Psoas muscle (tissue), 8 donors: ENCODE measurements around the gene SYCP2L. TPM values are rescaled to one million over a fixed set of nuclear protein-coding genes. Genes with fewer than 3 reads are reported as not detected.

Source experiments
- ATAC-seq, 4 donors: fragments of 200-7000 bp; cut with Tn5 transposase; one replicate each; pipeline ENCODE4 v1.9.1; 2020; ENCODE audit warnings: moderate library complexity in 3 of 4, mild to moderate bottlenecking in 2 of 4
- DNase-seq, 2 donors: peaks; one replicate each; pipeline ENCODE4 v3.0.0-alpha.2; 2020
- H3K27ac ChIP-seq: fragments of 200-600 bp; one replicate; pipeline ENCODE4 v1.8.0; 2022
- H3K27me3 ChIP-seq, 3 donors: fragments of 200-600 bp in 1 of 3; one replicate each; pipeline versions ENCODE4 v1.6.1 to v1.8.0; 2013 to 2022; ENCODE audit warnings: low read length in 2 of 3, mild to moderate bottlenecking in 2 of 3, moderate library complexity in 1 of 3; ENCODE audit not compliant: insufficient read depth in 3 of 3
- H3K36me3 ChIP-seq, 2 donors: fragments of 200-600 bp in 1 of 2; one replicate each; pipeline versions ENCODE4 v1.6.1 to v1.8.0; 2013 to 2022; ENCODE audit warnings: low read depth in 1 of 2, mild to moderate bottlenecking in 1 of 2, moderate library complexity in 1 of 2; ENCODE audit not compliant: insufficient read depth in 1 of 2
- H3K4me1 ChIP-seq: fragments of 200-600 bp; one replicate; pipeline ENCODE4 v1.8.0; 2022
- H3K4me3 ChIP-seq: fragments of 200-600 bp; one replicate; pipeline ENCODE4 v1.8.0; 2022; ENCODE audit warnings: mild to moderate bottlenecking
- H3K9me3 ChIP-seq: fragments of 200-600 bp; one replicate; pipeline ENCODE4 v1.8.0; 2022
- WGBS, 3 donors: extraction: QIAGEN DNeasy Blood & Tissue Kit; methylation state at CpG; one replicate each; pipeline versions ENCODE4 v1.1.6 to v1.1.7; 2013; 5-methylcytosine and 5-hydroxymethylcytosine counted together
- intact Hi-C, 2 donors: fragments of 100-400 bp; cut with DNase I; formaldehyde crosslinking; loops; one replicate each; pipeline versions ENCODE4 v1.11.0 to v1.14.2; 2022
- long read RNA-seq, 2 donors: library from polyadenylated mRNA; unstranded; transcript quantifications; one replicate each; pipeline ENCODE4 v2.0.0, GENCODE V29; 2021
- polyA plus RNA-seq, 3 donors: library from polyadenylated mRNA; stranded (reverse); fragments of 200-250 nt; gene quantifications; one replicate each; pipeline ENCODE4 v1.2.3, GENCODE V29; 2013
- total RNA-seq, 4 donors: library from RNA; stranded (reverse); fragmentation: NEBNext Ultra II Directional in 2 of 4; extraction: Animal tissue kit (Norgen Biotek cat#: 25700) in 2 of 4; gene quantifications; one replicate each; pipeline versions ENCODE4 v1.2.1 to v1.2.4, GENCODE V29; 2021 to 2023
- TF ChIP-seq, protein P1 (sequence below): fragments of 200-600 bp; IDR thresholded peaks from one replicate; pipeline ENCODE4 v1.8.0; 2022; ENCODE audit warnings: antibody characterized with exemption
- donor health status: healthy with polysubstance abuse.
- donor health status: DM: no; HTN: no; CAD: no; lungs with moderate emphysema.
- donor health status: Bipolar disorder and iron deficiency.
- donor health status: healthy.
- donor health status: DM: yes; HTN: yes; CAD: no.
- donor health status: DM: no; HTN: no; CAD: no.
- donor health status: DM: no; HTN: no; CAD: no.
- donor health status: DM: yes; HTN: yes; CAD: no.

SYCP2L gene
- total RNA-seq (under 1 TPM in 3 of 4 donors, not detected in 1; 0.08 to 0.99 (median 0.60) TPM), polyA plus RNA-seq (under 1 TPM; 0.12 to 0.25 (median 0.13) TPM)
- long read RNA-seq, donor 1: 0 reads
- long read RNA-seq, donor 2: 0 reads

- Histone ChIP-seq H3K9me3 (no peaks in the 10 kb centered on the region), H3K4me1 (peaks cover 3% of the 10 kb centered on the region), H3K27ac (no peak within 1 kb of the TSS), H3K4me3 (peak within 1 kb of the TSS; percentile 54), H3K27me3 (peaks cover 0 to 67% (median 20%) of the 10 kb centered on the region in 3 donors), H3K36me3 (no peaks in the 10 kb centered on the region)
- intact Hi-C loops: no loop called here
- DNase-seq (no peak), ATAC-seq (peak in 1 of 4 donors; percentile 33)
- TF ChIP-seq, protein P1, sequence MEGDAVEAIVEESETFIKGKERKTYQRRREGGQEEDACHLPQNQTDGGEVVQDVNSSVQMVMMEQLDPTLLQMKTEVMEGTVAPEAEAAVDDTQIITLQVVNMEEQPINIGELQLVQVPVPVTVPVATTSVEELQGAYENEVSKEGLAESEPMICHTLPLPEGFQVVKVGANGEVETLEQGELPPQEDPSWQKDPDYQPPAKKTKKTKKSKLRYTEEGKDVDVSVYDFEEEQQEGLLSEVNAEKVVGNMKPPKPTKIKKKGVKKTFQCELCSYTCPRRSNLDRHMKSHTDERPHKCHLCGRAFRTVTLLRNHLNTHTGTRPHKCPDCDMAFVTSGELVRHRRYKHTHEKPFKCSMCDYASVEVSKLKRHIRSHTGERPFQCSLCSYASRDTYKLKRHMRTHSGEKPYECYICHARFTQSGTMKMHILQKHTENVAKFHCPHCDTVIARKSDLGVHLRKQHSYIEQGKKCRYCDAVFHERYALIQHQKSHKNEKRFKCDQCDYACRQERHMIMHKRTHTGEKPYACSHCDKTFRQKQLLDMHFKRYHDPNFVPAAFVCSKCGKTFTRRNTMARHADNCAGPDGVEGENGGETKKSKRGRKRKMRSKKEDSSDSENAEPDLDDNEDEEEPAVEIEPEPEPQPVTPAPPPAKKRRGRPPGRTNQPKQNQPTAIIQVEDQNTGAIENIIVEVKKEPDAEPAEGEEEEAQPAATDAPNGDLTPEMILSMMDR: peak; percentile 12
- WGBS, 3 donors: 2 to 4% (median 4%) methylated on average over 57 to 58 of the region's 58 CpGs
These were observed at the start of gene SYCP2L for GRCh38 chr6:10886691-10887502. Gene SYCP2L, plus strand, starts transcription at chr6:10887052. Its CDS starts 75 bp downstream, at chr6:10887127.

GRCh38 chr6:10837622-10837994 lies 49.2 kb upstream of the SYCP2L start:
- intact Hi-C loops: no loop called here
- TF ChIP-seq, protein P1: no peak
- ATAC-seq (peak in 2 of 4 donors; percentile 9 to 15), DNase-seq (no peak)
- no peaks in the 10 kb centered on the region for H3K36me3 ChIP-seq
- no peak overlapping the region for H3K27ac ChIP-seq
- H3K4me3 ChIP-seq: peak overlapping the region; percentile 77
- peaks cover 12% of the 10 kb centered on the region for H3K4me1 ChIP-seq
- H3K27me3 ChIP-seq: peaks cover 0 to 55% (median 8%) of the 10 kb centered on the region in 3 donors
- WGBS, 3 donors: 1 to 3% (median 1%) methylated on average over 22 of the region's 22 CpGs
- H3K9me3 ChIP-seq: no peaks in the 10 kb centered on the region

GRCh38 chr6:10837995-10838793 lies 48.7 kb upstream of the SYCP2L start, which contains the start of gene MAK:
Gene MAK, minus strand, starts transcription at chr6:10838539. Its CDS starts 7,891 bp downstream, at chr6:10830648.
- TF ChIP-seq, protein P1: no peak
- 0 to 1% (median 0%) methylated on average over 43 to 53 of the region's 53 CpGs for WGBS, 3 donors
- intact Hi-C loops: no loop called here
- Histone ChIP-seq H3K36me3 (no peaks in the 10 kb centered on the region), H3K4me1 (peaks cover 12% of the 10 kb centered on the region), H3K9me3 (no peaks in the 10 kb centered on the region), H3K27ac (no peak within 1 kb of the TSS), H3K4me3 (peak within 1 kb of the TSS; percentile 77), H3K27me3 (peaks cover 0 to 55% (median 8%) of the 10 kb centered on the region in 3 donors)
- peak; percentile 77 to 84 for DNase-seq
- ATAC-seq: peak; percentile 90 to 97 (median 96)

GRCh38 chr6:10838794-10839333 lies 48.0 kb upstream of the SYCP2L start:
- peak in 3 of 4 donors; percentile 12 to 25 (median 21) for ATAC-seq
- Histone ChIP-seq H3K4me1 (peaks cover 12% of the 10 kb centered on the region), H3K9me3 (no peaks in the 10 kb centered on the region), H3K27ac (no peak overlapping the region), H3K27me3 (peaks cover 0 to 55% (median 8%) of the 10 kb centered on the region in 3 donors), H3K4me3 (peak overlapping the region; percentile 77), H3K36me3 (no peaks in the 10 kb centered on the region)
- WGBS, 3 donors: 65 to 68% (median 68%) methylated on average over 8 of the region's 8 CpGs
- no peak for DNase-seq
- intact Hi-C loops: no loop called here
- TF ChIP-seq, protein P1: no peak
